Duodenal mucosa (tissue), 2 donors: ENCODE results near the gene SDK1.

Experiments
- H3K27ac ChIP-seq: one replicate; pipeline ENCODE4 v1.7.0; 2013; ENCODE audit warnings: low read depth, low read length
- H3K27me3 ChIP-seq, 2 donors: one replicate each; pipeline ENCODE4 v1.7.0; 2013; ENCODE audit warnings: low read length in 2 of 2, control low read depth in 1 of 2; ENCODE audit not compliant: insufficient read depth in 2 of 2, control insufficient read depth in 1 of 2
- H3K36me3 ChIP-seq, 2 donors: one replicate each; pipeline ENCODE4 v1.7.0; 2013; ENCODE audit warnings: low read length in 2 of 2, control low read depth in 1 of 2; ENCODE audit not compliant: insufficient read depth in 2 of 2, control insufficient read depth in 1 of 2
- H3K4me1 ChIP-seq, 2 donors: one replicate each; pipeline ENCODE4 v1.7.0; 2013; ENCODE audit warnings: low read length in 2 of 2, control low read depth in 1 of 2; ENCODE audit not compliant: insufficient read depth in 2 of 2, control insufficient read depth in 1 of 2
- H3K4me3 ChIP-seq, 2 donors: one replicate each; pipeline ENCODE4 v1.7.0; 2013; ENCODE audit warnings: low read length in 2 of 2, low read depth in 1 of 2
- H3K9ac ChIP-seq, 2 donors: one replicate each; pipeline ENCODE4 v1.7.0; 2013; ENCODE audit warnings: low read length in 2 of 2, low read depth in 1 of 2
- H3K9me3 ChIP-seq, 2 donors: one replicate each; pipeline ENCODE4 v1.7.0; 2013; ENCODE audit warnings: low read length in 2 of 2, control low read depth in 1 of 2; ENCODE audit not compliant: control insufficient read depth in 1 of 2

The SDK1 gene

GRCh38 chr7:3657206-3657605, 356.2 kb downstream of the SDK1 start:
- Histone ChIP-seq H3K4me3 (no peak overlapping the region), H3K9ac (no peak overlapping the region), H3K27me3 (no peaks in the 10 kb centered on the region), H3K27ac (no peak overlapping the region), H3K4me1 (no peaks in the 10 kb centered on the region), H3K36me3 (no peaks in the 10 kb centered on the region), H3K9me3 (no peaks in the 10 kb centered on the region)

- no peaks in the 10 kb centered on the region for H3K27me3 ChIP-seq
Measured at GRCh38 chr7:3668743-3669142, 367.7 kb downstream of the SDK1 start.

GRCh38 chr7:3670898-3671297, 369.8 kb downstream of the SDK1 start:
- Histone ChIP-seq H3K9me3 (no peaks in the 10 kb centered on the region), H3K9ac (no peak overlapping the region), H3K4me1 (no peaks in the 10 kb centered on the region), H3K4me3 (no peak overlapping the region), H3K36me3 (no peaks in the 10 kb centered on the region), H3K27ac (no peak overlapping the region), H3K27me3 (no peaks in the 10 kb centered on the region)

More at GRCh38 chr7:3668743-3669142, 367.7 kb downstream of the SDK1 start:
- Histone ChIP-seq H3K9ac (no peak overlapping the region), H3K4me3 (no peak overlapping the region), H3K27ac (no peak overlapping the region), H3K9me3 (no peaks in the 10 kb centered on the region), H3K36me3 (no peaks in the 10 kb centered on the region), H3K4me1 (no peaks in the 10 kb centered on the region)

- Histone ChIP-seq H3K27me3 (no peaks in the 10 kb centered on the region), H3K36me3 (no peaks in the 10 kb centered on the region), H3K4me1 (no peaks in the 10 kb centered on the region), H3K9ac (no peak overlapping the region), H3K4me3 (no peak overlapping the region), H3K9me3 (no peaks in the 10 kb centered on the region), H3K27ac (no peak overlapping the region)
Measured at GRCh38 chr7:3673524-3673923, 372.5 kb downstream of the SDK1 start.

- Histone ChIP-seq H3K36me3 (no peaks in the 10 kb centered on the region), H3K27ac (no peak overlapping the region), H3K9me3 (no peaks in the 10 kb centered on the region), H3K4me3 (no peak overlapping the region), H3K4me1 (peaks cover under 1 to 3% of the 10 kb centered on the region in 2 donors), H3K9ac (no peak overlapping the region), H3K27me3 (no peaks in the 10 kb centered on the region)
Measured at GRCh38 chr7:3678314-3678810, 377.3 kb downstream of the SDK1 start.

GRCh38 chr7:3682028-3682710, 381.1 kb downstream of the SDK1 start:
- Histone ChIP-seq H3K27me3 (no peaks in the 10 kb centered on the region), H3K36me3 (no peaks in the 10 kb centered on the region), H3K4me1 (peaks cover 11 to 14% of the 10 kb centered on the region in 2 donors), H3K9me3 (no peaks in the 10 kb centered on the region), H3K4me3 (no peak overlapping the region), H3K9ac (no peak overlapping the region), H3K27ac (no peak overlapping the region)

GRCh38 chr7:3683546-3684539, 382.8 kb downstream of the SDK1 start:
- no peak overlapping the region for H3K4me3 ChIP-seq
- no peaks in the 10 kb centered on the region for H3K36me3 ChIP-seq
- H3K27me3 ChIP-seq = no peaks in the 10 kb centered on the region
- no peaks in the 10 kb centered on the region for H3K9me3 ChIP-seq
- no peak overlapping the region for H3K9ac ChIP-seq
- H3K4me1 ChIP-seq = peaks cover 11 to 14% of the 10 kb centered on the region in 2 donors
- no peak overlapping the region for H3K27ac ChIP-seq

GRCh38 chr7:3688071-3688470, 387.0 kb downstream of the SDK1 start:
- Histone ChIP-seq H3K27ac (no peak overlapping the region), H3K36me3 (no peaks in the 10 kb centered on the region), H3K9me3 (no peaks in the 10 kb centered on the region), H3K27me3 (no peaks in the 10 kb centered on the region), H3K4me3 (no peak overlapping the region), H3K9ac (no peak overlapping the region), H3K4me1 (peaks cover 11 to 13% of the 10 kb centered on the region in 2 donors)

GRCh38 chr7:3688842-3689241, 387.8 kb downstream of the SDK1 start:
- H3K9me3 ChIP-seq = no peaks in the 10 kb centered on the region
- H3K4me3 ChIP-seq = no peak overlapping the region
- no peaks in the 10 kb centered on the region for H3K27me3 ChIP-seq
- H3K27ac ChIP-seq = no peak overlapping the region
- no peak overlapping the region for H3K9ac ChIP-seq
- H3K36me3 ChIP-seq = no peaks in the 10 kb centered on the region
- H3K4me1 ChIP-seq = peaks cover 5 to 6% of the 10 kb centered on the region in 2 donors
